ENCODE data around the gene USP40.

GRCh38 chr2:233462826-233463470 lies 103.6 kb downstream of the USP40 start:
- TF ChIP-seq, protein P1, sequence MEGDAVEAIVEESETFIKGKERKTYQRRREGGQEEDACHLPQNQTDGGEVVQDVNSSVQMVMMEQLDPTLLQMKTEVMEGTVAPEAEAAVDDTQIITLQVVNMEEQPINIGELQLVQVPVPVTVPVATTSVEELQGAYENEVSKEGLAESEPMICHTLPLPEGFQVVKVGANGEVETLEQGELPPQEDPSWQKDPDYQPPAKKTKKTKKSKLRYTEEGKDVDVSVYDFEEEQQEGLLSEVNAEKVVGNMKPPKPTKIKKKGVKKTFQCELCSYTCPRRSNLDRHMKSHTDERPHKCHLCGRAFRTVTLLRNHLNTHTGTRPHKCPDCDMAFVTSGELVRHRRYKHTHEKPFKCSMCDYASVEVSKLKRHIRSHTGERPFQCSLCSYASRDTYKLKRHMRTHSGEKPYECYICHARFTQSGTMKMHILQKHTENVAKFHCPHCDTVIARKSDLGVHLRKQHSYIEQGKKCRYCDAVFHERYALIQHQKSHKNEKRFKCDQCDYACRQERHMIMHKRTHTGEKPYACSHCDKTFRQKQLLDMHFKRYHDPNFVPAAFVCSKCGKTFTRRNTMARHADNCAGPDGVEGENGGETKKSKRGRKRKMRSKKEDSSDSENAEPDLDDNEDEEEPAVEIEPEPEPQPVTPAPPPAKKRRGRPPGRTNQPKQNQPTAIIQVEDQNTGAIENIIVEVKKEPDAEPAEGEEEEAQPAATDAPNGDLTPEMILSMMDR (IDR thresholded peaks at IDR 0.05): no peak
- TF ChIP-seq POLR2A (IDR thresholded peaks at IDR 0.05): no peak
